ENCODE results near the gene TTF2. TPM values are rescaled to one million over a fixed set of nuclear protein-coding genes. Genes with fewer than 3 reads are reported as not detected.

The TTF2 gene
- total RNA-seq, 1 donor from 2014 or later = 37.7 TPM

- Mint-ChIP-seq H3K9me3 (no peaks in the 10 kb centered on the region), H3K4me3 (no peak overlapping the region), H3K27ac (no peak overlapping the region), H3K36me3 (ENCODE audit: low read depth) (peaks cover 18% of the 10 kb centered on the region), H3K4me1 (no peaks in the 10 kb centered on the region), H3K27me3 (no peaks in the 10 kb centered on the region)
- ATAC-seq (ENCODE audit: low read depth) (no peak), DNase-seq (no peak)
- intact Hi-C loops (cut with micrococcal nuclease) = no loop called here
- TF ChIP-seq, protein P1, sequence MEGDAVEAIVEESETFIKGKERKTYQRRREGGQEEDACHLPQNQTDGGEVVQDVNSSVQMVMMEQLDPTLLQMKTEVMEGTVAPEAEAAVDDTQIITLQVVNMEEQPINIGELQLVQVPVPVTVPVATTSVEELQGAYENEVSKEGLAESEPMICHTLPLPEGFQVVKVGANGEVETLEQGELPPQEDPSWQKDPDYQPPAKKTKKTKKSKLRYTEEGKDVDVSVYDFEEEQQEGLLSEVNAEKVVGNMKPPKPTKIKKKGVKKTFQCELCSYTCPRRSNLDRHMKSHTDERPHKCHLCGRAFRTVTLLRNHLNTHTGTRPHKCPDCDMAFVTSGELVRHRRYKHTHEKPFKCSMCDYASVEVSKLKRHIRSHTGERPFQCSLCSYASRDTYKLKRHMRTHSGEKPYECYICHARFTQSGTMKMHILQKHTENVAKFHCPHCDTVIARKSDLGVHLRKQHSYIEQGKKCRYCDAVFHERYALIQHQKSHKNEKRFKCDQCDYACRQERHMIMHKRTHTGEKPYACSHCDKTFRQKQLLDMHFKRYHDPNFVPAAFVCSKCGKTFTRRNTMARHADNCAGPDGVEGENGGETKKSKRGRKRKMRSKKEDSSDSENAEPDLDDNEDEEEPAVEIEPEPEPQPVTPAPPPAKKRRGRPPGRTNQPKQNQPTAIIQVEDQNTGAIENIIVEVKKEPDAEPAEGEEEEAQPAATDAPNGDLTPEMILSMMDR (IDR thresholded peaks at IDR 0.05) = no peak
- ChIA-PET CTCF (no interaction called here), POLR2A (no interaction called here)
Observed at GRCh38 chr1:117106478-117106877, 46.4 kb downstream of the TTF2 start.

DNA sequence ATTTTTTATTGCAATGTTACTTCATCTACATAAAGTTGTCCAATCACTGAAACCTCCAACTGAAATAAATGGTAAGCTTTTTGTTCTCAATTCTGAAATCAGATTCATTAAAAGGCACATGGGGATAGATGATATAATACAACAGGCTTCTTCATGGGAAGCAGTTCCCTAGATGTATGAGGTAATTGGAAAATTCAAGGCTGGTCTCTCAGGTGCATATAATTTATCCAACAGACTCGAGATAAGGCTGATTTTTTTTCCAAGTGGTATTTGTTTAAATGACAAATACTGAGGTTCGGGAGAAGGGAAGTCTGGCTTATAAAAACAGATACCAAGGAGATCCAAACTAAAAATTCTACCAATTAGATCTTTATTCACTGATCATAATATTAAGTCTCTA, 47.2 kb downstream of the TTF2 start:
- ChIA-PET POLR2A (no interaction called here), CTCF (no interaction called here)
- intact Hi-C loops (cut with micrococcal nuclease) = no loop called here
- ATAC-seq (ENCODE audit: low read depth) = no peak
- TF ChIP-seq, protein P1 (IDR thresholded peaks at IDR 0.05) = no peak
- H3K4me3 Mint-ChIP-seq = no peak overlapping the region
- no peaks in the 10 kb centered on the region for H3K27me3 Mint-ChIP-seq
- no peaks in the 10 kb centered on the region for H3K4me1 Mint-ChIP-seq
- no peak overlapping the region for H3K27ac Mint-ChIP-seq
- peaks cover 9% of the 10 kb centered on the region for H3K36me3 Mint-ChIP-seq (ENCODE audit: low read depth)
- H3K9me3 Mint-ChIP-seq = no peaks in the 10 kb centered on the region
- DNase-seq = no peak

DNA sequence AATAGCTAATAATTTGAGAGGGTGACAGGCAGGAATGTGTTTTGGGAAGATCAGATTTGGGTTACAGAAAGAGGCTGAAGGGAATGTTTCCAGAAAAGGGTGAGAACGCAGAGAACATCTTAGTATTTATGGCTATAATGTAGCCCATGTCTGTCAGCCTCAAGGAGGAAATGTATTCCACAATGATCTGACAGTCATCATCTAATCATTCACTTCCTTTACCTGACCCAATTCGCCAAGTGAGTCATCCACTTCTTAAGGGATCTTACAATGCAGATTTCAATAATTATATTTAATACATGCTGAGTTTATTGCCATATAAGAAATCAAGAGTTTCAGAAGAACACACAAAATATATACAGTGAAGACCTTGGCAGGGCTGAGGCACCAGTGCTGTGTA, 50.6 kb downstream of the TTF2 start:
- no peaks in the 10 kb centered on the region for H3K9me3 Mint-ChIP-seq
- CTCF ChIA-PET = interaction anchor here (1.9 kb wide), 1 partner anchor 18 kb away, joined by 6 read pairs; no protein-coding TSS in a partner anchor
- H3K4me1 Mint-ChIP-seq = peaks cover 4% of the 10 kb centered on the region
- TF ChIP-seq, protein P1 (IDR thresholded peaks at IDR 0.05) = no peak
- intact Hi-C loops (cut with micrococcal nuclease) = no loop called here
- no peak for ATAC-seq (ENCODE audit: low read depth)
- H3K36me3 Mint-ChIP-seq (ENCODE audit: low read depth) = no peaks in the 10 kb centered on the region
- no peak for DNase-seq
- H3K27ac Mint-ChIP-seq = no peak overlapping the region
- H3K4me3 Mint-ChIP-seq = no peak overlapping the region
- no peaks in the 10 kb centered on the region for H3K27me3 Mint-ChIP-seq
- POLR2A ChIA-PET = interaction anchor here (0.7 kb wide), 1 partner anchor 13 kb away, joined by 4 read pairs; no protein-coding TSS in a partner anchor

- no peaks in the 10 kb centered on the region for H3K9me3 Mint-ChIP-seq
- H3K36me3 Mint-ChIP-seq (ENCODE audit: low read depth) = no peaks in the 10 kb centered on the region
- CTCF ChIA-PET = interaction anchor here (1.9 kb wide), 1 partner anchor 16 kb away, joined by 6 read pairs; no protein-coding TSS in a partner anchor
- no peaks in the 10 kb centered on the region for H3K27me3 Mint-ChIP-seq
- H3K4me1 Mint-ChIP-seq = peaks cover 4% of the 10 kb centered on the region
- H3K4me3 Mint-ChIP-seq = no peak overlapping the region
- H3K27ac Mint-ChIP-seq = no peak overlapping the region
- intact Hi-C loops (cut with micrococcal nuclease) = no loop called here
- ATAC-seq (ENCODE audit: low read depth) = no peak
- POLR2A ChIA-PET = no interaction called here
- TF ChIP-seq, protein P1 (IDR thresholded peaks at IDR 0.05) = no peak
- DNase-seq = no peak
Observed at GRCh38 chr1:117112047-117112717, 52.1 kb downstream of the TTF2 start.

GRCh38 chr1:117113199-117113598, 53.1 kb downstream of the TTF2 start:
- ATAC-seq (ENCODE audit: low read depth) = no peak
- TF ChIP-seq, protein P1 (IDR thresholded peaks at IDR 0.05) = no peak
- H3K27me3 Mint-ChIP-seq = no peaks in the 10 kb centered on the region
- H3K9me3 Mint-ChIP-seq = no peaks in the 10 kb centered on the region
- H3K4me3 Mint-ChIP-seq = no peak overlapping the region
- H3K36me3 Mint-ChIP-seq (ENCODE audit: low read depth) = no peaks in the 10 kb centered on the region
- no peak overlapping the region for H3K27ac Mint-ChIP-seq
- ChIA-PET POLR2A (no interaction called here), CTCF (no interaction called here)
- peaks cover 4% of the 10 kb centered on the region for H3K4me1 Mint-ChIP-seq
- intact Hi-C loops (cut with micrococcal nuclease) = no loop called here
- DNase-seq = no peak
